Measurements from ENCODE around the gene PEX5L. TPM values are rescaled to one million over a fixed set of nuclear protein-coding genes. Genes with fewer than 3 reads are reported as not detected.

The PEX5L gene
- not detected for total RNA-seq

GRCh38 chr3:180036671-180037455, at the start of gene PEX5L:
PEX5L (minus strand) TSS chr3:180036937; CDS start chr3:180036599, 338 bp downstream.

